GM18505 (cell line): Measurements from ENCODE around the gene ARID1B.

Experiments
- ATAC-seq: cut with Tn5 transposase; IDR thresholded peaks from one replicate; pipeline ENCODE4 v1.9.1; 2021; ENCODE audit not compliant: unreplicated experiment
- POLR2A ChIP-seq: IDR thresholded peaks from 4 replicates; pipeline ENCODE4 v1.6.1; 2011; ENCODE audit warnings: borderline replicate concordance; ENCODE audit not compliant: insufficient read depth, insufficient read length; ENCODE audit errors: extremely low read depth

ARID1B gene

GRCh38 chr6:157072128-157072527, 294.9 kb downstream of the ARID1B start:
- ATAC-seq, result no peak
- TF ChIP-seq POLR2A, result no peak

GRCh38 chr6:157073596-157073995, 296.4 kb downstream of the ARID1B start:
- ATAC-seq, result no peak

GRCh38 chr6:157074969-157075368, 297.8 kb downstream of the ARID1B start:
- no peak for TF ChIP-seq POLR2A
- no peak for ATAC-seq

More at GRCh38 chr6:157073596-157073995, 296.4 kb downstream of the ARID1B start:
- no peak for TF ChIP-seq POLR2A

GRCh38 chr6:157075549-157076450, 298.6 kb downstream of the ARID1B start:
- peak; percentile 80 for ATAC-seq

GRCh38 chr6:157076451-157076822, 299.3 kb downstream of the ARID1B start:
- no peak for ATAC-seq
- no peak for TF ChIP-seq POLR2A

More at GRCh38 chr6:157075549-157076450, 298.6 kb downstream of the ARID1B start:
- TF ChIP-seq POLR2A, result no peak

- TF ChIP-seq POLR2A, result no peak
- no peak for ATAC-seq
Measured at GRCh38 chr6:157077251-157077650, 300.1 kb downstream of the ARID1B start.

GRCh38 chr6:157078326-157078725, 301.1 kb downstream of the ARID1B start:
- TF ChIP-seq POLR2A, result no peak
- no peak for ATAC-seq

GRCh38 chr6:157079277-157079676, 302.1 kb downstream of the ARID1B start:
- no peak for ATAC-seq

GRCh38 chr6:157079771-157080170, 302.6 kb downstream of the ARID1B start:
- ATAC-seq, result no peak
- TF ChIP-seq POLR2A, result no peak

More at GRCh38 chr6:157079277-157079676, 302.1 kb downstream of the ARID1B start:
- no peak for TF ChIP-seq POLR2A

- ATAC-seq, result no peak
- TF ChIP-seq POLR2A, result no peak
Measured at GRCh38 chr6:157080986-157081391, 303.8 kb downstream of the ARID1B start.

- ATAC-seq, result no peak
- TF ChIP-seq POLR2A, result no peak
Measured at GRCh38 chr6:157083343-157083742, 306.2 kb downstream of the ARID1B start.

GRCh38 chr6:157086632-157087031, 309.5 kb downstream of the ARID1B start:
- no peak for ATAC-seq
- TF ChIP-seq POLR2A, result no peak

- no peak for TF ChIP-seq POLR2A
- ATAC-seq, result no peak
Measured at GRCh38 chr6:157087974-157088373, 310.8 kb downstream of the ARID1B start.

- no peak for TF ChIP-seq POLR2A
Measured at GRCh38 chr6:157088841-157089240, 311.7 kb downstream of the ARID1B start.

More at GRCh38 chr6:157088841-157089240, 311.7 kb downstream of the ARID1B start:
- no peak for ATAC-seq
